Measurements from ENCODE around the gene CEP162.

CEP162 gene

GRCh38 chr6:84161190-84161589, 66.3 kb downstream of the CEP162 start:
- Histone ChIP-seq H3K4me3 (ENCODE audit: low read depth, low read length) (no peak overlapping the region), H3K27ac (no peak overlapping the region), H3K36me3 (replicated peaks) (no peaks in the 10 kb centered on the region), H3K27me3 (replicated peaks) (no peaks in the 10 kb centered on the region)
- in situ Hi-C loops (cut with HindIII; ENCODE audit: low pct_ligation_motif_present, low sequenced_read_pairs): no loop called here
- no peak for DNase-seq
- TF ChIP-seq CTCF (IDR thresholded peaks at IDR 0.05; ENCODE audit: low read depth, low read length, missing control alignments): no peak

GRCh38 chr6:84156306-84156705, 71.1 kb downstream of the CEP162 start:
- in situ Hi-C loops (cut with HindIII; ENCODE audit: low pct_ligation_motif_present, low sequenced_read_pairs): no loop called here
- no peak for TF ChIP-seq CTCF (IDR thresholded peaks at IDR 0.05; ENCODE audit: low read depth, low read length, missing control alignments)

GRCh38 chr6:84151669-84152068, 75.8 kb downstream of the CEP162 start:
- no peaks in the 10 kb centered on the region for H3K27me3 ChIP-seq (replicated peaks)
- no peak overlapping the region for H3K4me3 ChIP-seq (ENCODE audit: low read depth, low read length)
- no peak overlapping the region for H3K27ac ChIP-seq
- H3K36me3 ChIP-seq (replicated peaks): no peaks in the 10 kb centered on the region
- no peak for DNase-seq
- TF ChIP-seq CTCF (IDR thresholded peaks at IDR 0.05; ENCODE audit: low read depth, low read length, missing control alignments): no peak
- in situ Hi-C loops (cut with HindIII; ENCODE audit: low pct_ligation_motif_present, low sequenced_read_pairs): no loop called here

More at GRCh38 chr6:84156306-84156705, 71.1 kb downstream of the CEP162 start:
- H3K27ac ChIP-seq: no peak overlapping the region
- no peak overlapping the region for H3K4me3 ChIP-seq (ENCODE audit: low read depth, low read length)
- DNase-seq: no peak
- H3K36me3 ChIP-seq (replicated peaks): no peaks in the 10 kb centered on the region
- H3K27me3 ChIP-seq (replicated peaks): no peaks in the 10 kb centered on the region

GRCh38 chr6:84150705-84151104, 76.7 kb downstream of the CEP162 start:
- TF ChIP-seq CTCF (IDR thresholded peaks at IDR 0.05; ENCODE audit: low read depth, low read length, missing control alignments): no peak
- peak; percentile 35 for DNase-seq
- Histone ChIP-seq H3K36me3 (replicated peaks) (no peaks in the 10 kb centered on the region), H3K4me3 (ENCODE audit: low read depth, low read length) (no peak overlapping the region), H3K27me3 (replicated peaks) (no peaks in the 10 kb centered on the region), H3K27ac (no peak overlapping the region)
- in situ Hi-C loops (cut with HindIII; ENCODE audit: low pct_ligation_motif_present, low sequenced_read_pairs): no loop called here

GRCh38 chr6:84141521-84141920, 85.9 kb downstream of the CEP162 start:
- no peak overlapping the region for H3K27ac ChIP-seq
- TF ChIP-seq CTCF (IDR thresholded peaks at IDR 0.05; ENCODE audit: low read depth, low read length, missing control alignments): no peak
- H3K4me3 ChIP-seq (ENCODE audit: low read depth, low read length): no peak overlapping the region
- in situ Hi-C loops (cut with HindIII; ENCODE audit: low pct_ligation_motif_present, low sequenced_read_pairs): no loop called here
- DNase-seq: no peak
- no peaks in the 10 kb centered on the region for H3K27me3 ChIP-seq (replicated peaks)
- no peaks in the 10 kb centered on the region for H3K36me3 ChIP-seq (replicated peaks)

- TF ChIP-seq CTCF (IDR thresholded peaks at IDR 0.05; ENCODE audit: low read depth, low read length, missing control alignments): no peak
- in situ Hi-C loops (cut with HindIII; ENCODE audit: low pct_ligation_motif_present, low sequenced_read_pairs): no loop called here
- H3K36me3 ChIP-seq (replicated peaks): no peaks in the 10 kb centered on the region
- no peak overlapping the region for H3K27ac ChIP-seq
- no peaks in the 10 kb centered on the region for H3K27me3 ChIP-seq (replicated peaks)
- DNase-seq: no peak
- no peak overlapping the region for H3K4me3 ChIP-seq (ENCODE audit: low read depth, low read length)
Measured at GRCh38 chr6:84139311-84139710, 88.1 kb downstream of the CEP162 start.
